A549 (cell line): ENCODE results near the gene MYO5C. TPM values are rescaled to one million over a fixed set of nuclear protein-coding genes. Genes with fewer than 3 reads are reported as not detected.
A peak's percentile ranks its signal among the peaks of the same experiment; 100 is the strongest.

ENCODE experiments used
- ATAC-seq, 2 experiments: fragments of 200-7000 bp in 1 of 2; fragments of >200 bp in 1 of 2; cut with Nextera tagmentation in 1 of 2; cut with Tn5 transposase in 1 of 2; 3 replicates each; pipeline versions ENCODE4 v1.8.0 to v1.9.1; 2018 to 2020; ENCODE audit warnings: mild to moderate bottlenecking in 1 of 2, moderate library complexity in 1 of 2
- CTCF ChIA-PET: fragments of 300-600 bp; sonication (Branson Sonifier 250); formaldehyde crosslinking; extraction: SDS; loops from one replicate; lab custom pipeline; 2021; ENCODE audit warnings: antibody characterized with exemption, inconsistent platforms; lab: Yijun Ruan, JAX
- POLR2A ChIA-PET: fragments of 350-600 bp; formaldehyde crosslinking; extraction: SDS; loops from one replicate; lab custom pipeline; 2021; ENCODE audit warnings: antibody characterized with exemption, inconsistent platforms; lab: Yijun Ruan, JAX
- DNase-seq, 2 experiments: peaks; one replicate each; pipeline versions ENCODE4 v3.0.0 to v3.0.0-alpha.2; 2011 to 2016; ENCODE audit warnings: low read depth in 1 of 2, low spot score in 1 of 2
- FAIRE-seq: peaks from 2 replicates; lab custom pipeline; 2011; peaks lifted over from hg19 to GRCh38; lab: Jason Lieb, UNC
- H3K27ac ChIP-seq, 2 experiments: fragments of >200 bp; sonication (Bioruptor Twin); formaldehyde crosslinking; 3 replicates each; pipeline ENCODE4 v1.5.1; 2016 to 2017
- H3K4me1 ChIP-seq: fragments of >200 bp; sonication (Bioruptor Twin); formaldehyde crosslinking; 3 replicates; pipeline ENCODE4 v1.6.1; 2016
- H3K4me2 ChIP-seq: fragments of >200 bp; sonication (Bioruptor Twin); formaldehyde crosslinking; 3 replicates; pipeline ENCODE4 v1.6.1; 2016
- H3K4me3 ChIP-seq: fragments of >200 bp; sonication (Bioruptor Twin); formaldehyde crosslinking; 3 replicates; pipeline ENCODE4 v1.5.1; 2016
- H3K9me3 ChIP-seq: fragments of >200 bp; sonication (Bioruptor Twin); formaldehyde crosslinking; 3 replicates; pipeline ENCODE4 v1.6.1; 2016
- BCL3 ChIP-seq: fragments of >200 bp; sonication (Bioruptor Twin); formaldehyde crosslinking; IDR thresholded peaks from 3 replicates; pipeline ENCODE4 v1.6.1; 2016
- CEBPB ChIP-seq, 2 experiments: fragments of >200 bp in 1 of 2; sonication (Bioruptor Twin) in 1 of 2; formaldehyde crosslinking in 1 of 2; IDR thresholded peaks; 2 replicates each; pipeline ENCODE4 v1.6.1; 2012 to 2016
- E2F6 ChIP-seq: IDR thresholded peaks from 2 replicates; pipeline ENCODE4 v1.6.1; 2012; ENCODE audit warnings: low read depth, borderline replicate concordance
- EHMT2 ChIP-seq: fragments of 200-600 bp; sonication (generic); IDR thresholded peaks from 2 replicates; pipeline ENCODE4 v1.6.1; 2016; ENCODE audit warnings: antibody characterized with exemption, low read depth, mild to moderate bottlenecking, moderate library complexity
- FOSL2 ChIP-seq, 2 experiments: fragments of 450-650 bp in 1 of 2; fragments of >200 bp in 1 of 2; sonication (Bioruptor Twin) in 1 of 2; formaldehyde crosslinking; IDR thresholded peaks; 2 replicates each; pipeline versions ENCODE4 v1.5.0 to v1.6.1; 2016 to 2020; ENCODE audit warnings: mild to moderate bottlenecking in 1 of 2, moderate library complexity in 1 of 2
- HDAC2 ChIP-seq: fragments of 200-600 bp; sonication (generic); IDR thresholded peaks from 2 replicates; pipeline ENCODE4 v1.6.1; 2016
- HES2 ChIP-seq: fragments of >200 bp; sonication (Bioruptor Twin); formaldehyde crosslinking; IDR thresholded peaks from 2 replicates; pipeline ENCODE4 v1.6.1; 2016
- HOXB5 ChIP-seq: fragments of 250-450 bp; sonication (Bioruptor Pico); IDR thresholded peaks from 2 replicates; pipeline ENCODE4 v1.5.0; 2020; ENCODE audit warnings: mild to moderate bottlenecking, moderate library complexity
- JUNB ChIP-seq: fragments of >200 bp; sonication (Bioruptor Twin); formaldehyde crosslinking; IDR thresholded peaks from 2 replicates; pipeline ENCODE4 v1.6.1; 2016
- KDM1A ChIP-seq: fragments of 200-600 bp; sonication (generic); IDR thresholded peaks from 2 replicates; pipeline ENCODE4 v1.6.1; 2016; ENCODE audit warnings: low read depth, mild to moderate bottlenecking
- MAFK ChIP-seq: fragments of 450-650 bp; IDR thresholded peaks from 2 replicates; pipeline ENCODE4 v1.6.1; 2014; ENCODE audit not compliant: partially characterized antibody
- MYC ChIP-seq: IDR thresholded peaks from 2 replicates; pipeline ENCODE4 v1.6.1; 2012; ENCODE audit warnings: mild to moderate bottlenecking, inconsistent platforms, low read length, improper control_type of control experiment, borderline replicate concordance
- PHF8 ChIP-seq: fragments of 200-600 bp; sonication (generic); IDR thresholded peaks from 2 replicates; pipeline ENCODE4 v1.6.1; 2016; ENCODE audit warnings: low read depth, mild to moderate bottlenecking, antibody characterized with exemption, moderate library complexity, borderline replicate concordance
- POLR2AphosphoS2 ChIP-seq: conservative IDR thresholded peaks from 2 replicates; pipeline ENCODE4 v1.6.1; 2012; ENCODE audit warnings: low read length, improper control_type of control experiment, inconsistent platforms
- WGBS: methylation state at CpG from one replicate; pipeline ENCODE4 v1.1.6; 2017; ENCODE audit errors: missing lambda C conversion rate; 5-methylcytosine and 5-hydroxymethylcytosine counted together
- polyA plus RNA-seq, 4 experiments: library from polyadenylated mRNA; depleted of rRNA in 3 of 4; stranded (reverse); fragments of >200 nt; fragmentation: RNase III in 1 of 4; extraction: RNeasy Plus Mini Kit Qiagen cat#74134 plus additional on column Dnase treatment in 1 of 4; gene quantifications; 2 replicates in 3 of 4; 3 replicates in 1 of 4; pipeline ENCODE4 v1.2.3, GENCODE V29; 2011 to 2017
- TF ChIP-seq, protein P1 (sequence below): fragments of 150-350 bp; IDR thresholded peaks from 2 replicates; pipeline ENCODE4 v1.6.1; 2014; ENCODE audit warnings: low read depth, mild to moderate bottlenecking, low read length
- TF ChIP-seq, protein P2 (sequence below): fragments of >200 bp; sonication (Bioruptor Twin); formaldehyde crosslinking; IDR thresholded peaks from 3 replicates; pipeline ENCODE4 v1.5.1; 2016

MYO5C gene
- polyA plus RNA-seq, 2 of the 4 experiments (the other 2 are of a cell fraction), result 6.2 to 27.6 TPM

GRCh38 chr15:52307847-52308246 is 12.2 kb upstream of the MYO5C start:
- Histone ChIP-seq H3K4me3 (no peak overlapping the region), H3K9me3 (no peaks in the 10 kb centered on the region), H3K27ac (no peak overlapping the region), H3K4me1 (peaks cover 13% of the 10 kb centered on the region), H3K4me2 (no peak overlapping the region)
- WGBS, result 91% methylated on average over 4 of the region's 4 CpGs
- no peak for ATAC-seq
- TF ChIP-seq MYC (no peak), MAFK (peak; percentile 71)
- POLR2A ChIA-PET, result no interaction called here
- CTCF ChIA-PET, result no interaction called here
- FAIRE-seq, result no peak
- DNase-seq, result no peak

GRCh38 chr15:52306270-52306669 is 10.7 kb upstream of the MYO5C start:
- FAIRE-seq (peak; percentile 28), ATAC-seq (peak; percentile 83 to 84), DNase-seq (peak in 1 of 2 experiments; percentile 47)
- Histone ChIP-seq H3K9me3 (no peaks in the 10 kb centered on the region), H3K4me3 (no peak overlapping the region), H3K27ac (peak overlapping the region; percentile 12 to 26; a peak in 2 of 6 replicates), H3K4me2 (peak overlapping the region; percentile 41), H3K4me1 (peaks cover 13% of the 10 kb centered on the region)
- WGBS, result 81% methylated on average over 1 of the region's 1 CpG
- TF ChIP-seq JUNB (peak; percentile 52; the same call in 1 of the 2 replicates), EHMT2 (no peak), KDM1A (no peak), HDAC2 (no peak), POLR2AphosphoS2 (no peak), MYC (no peak), HOXB5 (CRISPR knock-in tag) (no peak), HES2 (peak; percentile 51; the same call in 1 of the 2 replicates), CEBPB (IDR thresholded peaks at IDR 0.05) (peak; percentile 65; a peak in 3 of 4 replicates), BCL3 (no peak), E2F6 (no peak), FOSL2 (IDR thresholded peaks at IDR 0.05) (peak; percentile 60; the same call in 1 of the 2 replicates), FOSL2 (CRISPR knock-in tag; IDR thresholded peaks at IDR 0.05) (peak; percentile 89), MAFK (peak; percentile 69), PHF8 (no peak)
- TF ChIP-seq, protein P1, sequence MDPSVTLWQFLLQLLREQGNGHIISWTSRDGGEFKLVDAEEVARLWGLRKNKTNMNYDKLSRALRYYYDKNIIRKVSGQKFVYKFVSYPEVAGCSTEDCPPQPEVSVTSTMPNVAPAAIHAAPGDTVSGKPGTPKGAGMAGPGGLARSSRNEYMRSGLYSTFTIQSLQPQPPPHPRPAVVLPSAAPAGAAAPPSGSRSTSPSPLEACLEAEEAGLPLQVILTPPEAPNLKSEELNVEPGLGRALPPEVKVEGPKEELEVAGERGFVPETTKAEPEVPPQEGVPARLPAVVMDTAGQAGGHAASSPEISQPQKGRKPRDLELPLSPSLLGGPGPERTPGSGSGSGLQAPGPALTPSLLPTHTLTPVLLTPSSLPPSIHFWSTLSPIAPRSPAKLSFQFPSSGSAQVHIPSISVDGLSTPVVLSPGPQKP, result no peak
- TF ChIP-seq, protein P2, sequence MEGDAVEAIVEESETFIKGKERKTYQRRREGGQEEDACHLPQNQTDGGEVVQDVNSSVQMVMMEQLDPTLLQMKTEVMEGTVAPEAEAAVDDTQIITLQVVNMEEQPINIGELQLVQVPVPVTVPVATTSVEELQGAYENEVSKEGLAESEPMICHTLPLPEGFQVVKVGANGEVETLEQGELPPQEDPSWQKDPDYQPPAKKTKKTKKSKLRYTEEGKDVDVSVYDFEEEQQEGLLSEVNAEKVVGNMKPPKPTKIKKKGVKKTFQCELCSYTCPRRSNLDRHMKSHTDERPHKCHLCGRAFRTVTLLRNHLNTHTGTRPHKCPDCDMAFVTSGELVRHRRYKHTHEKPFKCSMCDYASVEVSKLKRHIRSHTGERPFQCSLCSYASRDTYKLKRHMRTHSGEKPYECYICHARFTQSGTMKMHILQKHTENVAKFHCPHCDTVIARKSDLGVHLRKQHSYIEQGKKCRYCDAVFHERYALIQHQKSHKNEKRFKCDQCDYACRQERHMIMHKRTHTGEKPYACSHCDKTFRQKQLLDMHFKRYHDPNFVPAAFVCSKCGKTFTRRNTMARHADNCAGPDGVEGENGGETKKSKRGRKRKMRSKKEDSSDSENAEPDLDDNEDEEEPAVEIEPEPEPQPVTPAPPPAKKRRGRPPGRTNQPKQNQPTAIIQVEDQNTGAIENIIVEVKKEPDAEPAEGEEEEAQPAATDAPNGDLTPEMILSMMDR, result no peak
- POLR2A ChIA-PET, result no interaction called here
- CTCF ChIA-PET, result interaction anchor here (0.5 to 1.4 kb wide), 2 partner anchors 12 to 49 kb away, joined by 3 read pairs; no protein-coding TSS in a partner anchor
